GM18858 (cell line): Measurements from ENCODE around the gene ERBB4.
"Not testable (repeated sequence)": the region's sequence is repeated elsewhere in the genome, so short reads cannot be mapped to it uniquely, and the experiment has no call there.

ENCODE experiments used
- ATAC-seq: cut with Tn5 transposase; IDR thresholded peaks from one replicate; pipeline ENCODE4 v1.9.1; 2021; ENCODE audit not compliant: unreplicated experiment

Gene ERBB4

DNA sequence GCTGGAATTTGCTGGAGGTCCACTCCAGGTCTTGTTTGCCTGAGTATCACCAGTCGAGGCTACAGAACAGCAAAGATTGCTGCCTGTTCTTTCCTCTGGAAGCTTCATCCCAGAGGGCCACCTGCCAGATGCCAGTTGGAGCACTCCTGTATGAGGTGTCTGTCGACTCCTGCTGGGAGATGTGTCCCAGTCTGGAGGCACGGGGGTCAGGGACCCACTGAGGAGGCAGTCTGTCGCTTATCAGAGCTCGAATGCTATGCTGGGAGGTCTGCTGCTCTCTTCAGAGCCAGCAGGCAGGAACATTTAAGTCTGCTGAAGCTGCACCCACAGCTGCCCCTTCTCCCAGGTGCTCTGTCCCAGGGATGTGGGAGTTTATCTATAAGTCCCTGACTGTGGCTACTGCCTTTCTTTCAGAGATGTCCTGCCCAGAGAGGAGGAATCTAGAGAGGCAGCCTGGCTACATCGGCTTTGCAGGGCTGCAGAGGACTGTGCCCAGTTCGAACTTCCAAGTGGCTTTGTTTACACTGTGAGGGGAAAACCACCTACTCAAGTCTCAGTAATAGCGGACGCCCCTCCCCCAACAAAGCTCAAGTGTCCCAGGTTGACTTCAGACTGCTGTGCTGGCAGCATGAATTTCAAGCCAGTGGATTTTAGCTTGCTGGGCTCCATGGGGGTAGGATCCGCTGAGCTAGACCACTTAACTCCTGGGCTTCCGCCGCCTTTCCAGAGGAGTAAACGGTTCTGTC, 301.1 kb downstream of the ERBB4 start:
- ATAC-seq, result no peak

DNA sequence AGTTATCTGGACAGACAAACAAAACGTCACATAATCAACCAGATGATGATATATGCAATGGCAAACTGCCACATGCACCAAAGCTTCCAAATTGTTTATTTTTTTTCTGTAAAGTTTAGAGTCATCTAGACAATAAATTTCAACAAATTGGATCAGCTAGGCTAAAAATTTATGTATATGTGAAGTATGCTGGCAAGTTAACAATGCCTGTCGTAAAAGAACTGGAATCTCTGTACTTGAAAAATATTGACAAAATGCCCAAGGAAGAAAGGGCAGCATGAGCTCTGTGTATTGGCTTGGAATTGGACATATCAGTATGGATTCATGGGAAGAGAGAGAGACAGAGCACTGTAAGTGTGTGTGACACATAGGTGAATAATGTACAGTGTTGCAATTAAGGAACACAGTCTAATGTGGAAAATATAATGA, 309.8 kb downstream of the ERBB4 start:
- no peak for ATAC-seq

DNA sequence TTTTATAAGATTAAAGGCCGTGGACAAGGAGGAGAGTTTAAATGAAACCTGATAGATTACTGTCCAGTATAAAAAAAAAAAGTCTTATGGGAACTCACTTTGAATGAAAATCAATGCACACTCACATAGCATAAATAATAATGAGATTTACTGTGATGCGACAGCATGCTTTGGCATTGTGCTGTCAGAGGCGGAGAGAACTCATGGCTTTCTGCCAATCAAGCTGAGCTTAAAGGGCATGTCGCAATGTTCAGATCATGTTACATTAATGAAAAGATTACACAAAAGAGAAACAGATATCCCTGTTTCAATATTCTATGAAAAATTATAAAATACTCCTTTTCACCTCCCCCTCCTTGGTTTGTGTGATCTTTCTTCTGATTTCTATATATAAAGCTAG, 310.8 kb downstream of the ERBB4 start:
- no peak for ATAC-seq

DNA sequence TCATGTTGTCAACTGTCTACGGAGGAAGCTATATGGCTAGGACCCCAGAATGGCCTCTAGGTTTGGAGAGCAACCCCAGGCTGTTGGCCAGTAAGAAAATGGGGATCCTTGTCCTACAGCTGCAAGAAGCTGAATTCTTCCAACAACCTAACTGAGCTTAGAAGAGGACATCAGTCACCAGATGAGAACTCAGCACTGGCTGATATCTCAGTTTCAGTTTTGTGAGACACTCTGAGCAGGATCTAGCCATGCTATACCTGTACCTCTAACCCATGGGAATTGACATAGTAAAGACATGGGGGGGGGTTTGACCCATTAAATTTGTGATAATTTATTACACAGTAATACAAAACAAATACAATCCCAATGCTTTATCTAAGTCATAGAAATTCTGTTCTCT, 312.5 kb downstream of the ERBB4 start:
- no peak for ATAC-seq

DNA sequence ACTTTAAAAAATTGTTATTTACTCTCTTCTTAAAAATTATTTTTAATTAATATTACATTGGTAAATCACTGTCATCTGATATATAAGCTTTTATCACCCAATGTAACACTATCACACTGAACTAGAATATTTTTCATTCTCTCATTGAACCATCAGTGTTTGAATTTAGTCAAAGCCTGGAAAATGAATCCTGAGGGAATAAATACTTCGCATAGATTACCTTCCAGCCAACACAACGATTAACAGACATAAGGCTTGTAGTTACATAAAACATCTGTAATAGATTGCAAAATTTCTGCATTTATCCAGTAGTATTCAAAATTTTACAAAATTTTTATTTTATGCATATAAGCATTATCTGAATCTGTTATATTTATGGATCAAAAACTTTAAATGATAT, 314.9 kb downstream of the ERBB4 start:
- ATAC-seq, result no peak

DNA sequence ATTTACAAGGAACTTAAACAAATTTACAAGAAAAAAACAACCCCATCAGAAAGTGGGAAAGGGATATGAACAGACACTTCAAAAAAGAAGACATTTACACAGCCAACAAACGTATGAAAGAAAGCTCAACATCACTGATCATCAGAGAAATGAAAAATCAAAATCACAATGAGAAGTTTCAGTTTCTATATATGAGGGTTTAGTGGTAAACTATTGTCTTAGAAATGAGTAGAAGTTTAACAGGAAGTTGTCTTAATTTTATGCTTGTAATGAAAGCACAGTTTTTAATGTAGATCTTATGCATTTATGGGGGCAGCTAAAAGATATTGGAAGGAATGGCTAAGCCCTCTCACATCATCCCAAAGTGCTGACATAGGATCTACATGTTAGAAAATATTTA, 325.4 kb downstream of the ERBB4 start:
- peak; percentile 76 for ATAC-seq

DNA sequence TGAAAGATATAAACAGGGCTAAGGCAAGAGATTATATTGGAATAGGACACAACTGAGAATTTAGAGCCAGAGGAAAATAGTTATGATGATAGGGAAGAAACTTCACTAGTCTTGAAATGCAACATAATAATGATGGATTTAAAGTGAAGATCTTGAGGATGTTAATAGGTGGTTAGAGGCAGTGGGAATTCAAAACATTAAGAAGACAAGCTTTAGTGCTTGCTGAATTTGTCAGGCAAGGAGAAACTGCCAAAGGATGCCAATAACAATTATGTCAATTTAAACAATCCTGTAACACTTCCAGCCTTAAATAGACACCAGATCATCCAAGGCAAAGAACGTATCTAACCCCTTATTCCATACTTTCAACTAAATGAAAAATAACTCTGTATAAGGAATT, 330.1 kb downstream of the ERBB4 start:
- no peak for ATAC-seq

DNA sequence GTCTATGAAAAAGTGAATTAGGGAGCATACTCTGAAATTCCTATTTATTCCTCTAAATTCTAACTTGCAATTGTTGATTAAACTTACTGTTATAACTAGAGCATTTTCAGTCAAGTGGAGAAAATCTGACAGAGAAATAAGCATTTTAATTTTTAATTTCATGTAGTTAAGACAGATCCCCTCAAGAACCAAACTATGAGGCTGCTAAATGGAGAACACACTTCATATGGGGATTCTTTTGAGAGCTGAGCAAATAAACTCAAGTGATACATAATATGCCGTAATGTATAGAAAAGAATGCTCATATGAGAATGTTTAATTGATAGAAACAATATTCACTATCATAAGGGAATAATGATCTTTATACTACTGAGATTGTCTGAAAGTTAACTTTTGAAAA, 340.8 kb downstream of the ERBB4 start:
- no peak for ATAC-seq

DNA sequence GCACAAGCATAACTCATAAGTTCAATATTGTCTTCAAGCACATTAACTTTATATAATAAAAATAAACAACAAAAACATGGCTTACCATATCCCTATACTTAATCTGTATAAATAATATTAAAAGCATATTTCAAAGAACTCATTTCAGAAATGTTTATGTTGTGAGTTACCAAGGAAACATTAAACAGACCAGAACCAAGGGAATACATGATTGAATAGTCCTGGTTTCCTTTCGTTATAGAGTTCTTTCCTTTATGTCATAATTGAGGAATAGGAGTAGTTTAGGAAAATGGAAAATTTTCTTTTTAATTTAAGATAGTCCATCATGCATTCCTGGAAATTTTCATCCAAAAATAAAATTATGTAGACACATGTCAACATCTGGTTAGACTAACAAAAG, 343.0 kb downstream of the ERBB4 start:
- no peak for ATAC-seq

DNA sequence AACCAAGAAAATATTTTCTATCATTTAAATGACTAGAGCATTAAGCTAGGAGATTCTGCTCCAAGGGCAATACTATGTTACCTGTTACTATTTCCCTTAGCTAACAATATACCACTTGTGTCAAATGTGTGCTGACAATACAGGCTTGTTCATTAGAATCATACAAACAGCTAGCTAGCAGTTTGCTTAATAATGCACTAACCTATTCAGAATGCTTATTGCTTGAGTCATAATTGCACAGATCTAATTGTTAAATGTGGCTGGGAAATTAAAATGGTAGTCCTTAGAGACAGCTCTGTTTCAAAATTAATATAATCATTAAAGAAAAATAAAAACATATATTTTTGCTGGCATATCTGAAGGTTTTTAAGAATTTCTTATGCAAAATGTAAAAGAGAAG, 344.2 kb downstream of the ERBB4 start:
- no peak for ATAC-seq

DNA sequence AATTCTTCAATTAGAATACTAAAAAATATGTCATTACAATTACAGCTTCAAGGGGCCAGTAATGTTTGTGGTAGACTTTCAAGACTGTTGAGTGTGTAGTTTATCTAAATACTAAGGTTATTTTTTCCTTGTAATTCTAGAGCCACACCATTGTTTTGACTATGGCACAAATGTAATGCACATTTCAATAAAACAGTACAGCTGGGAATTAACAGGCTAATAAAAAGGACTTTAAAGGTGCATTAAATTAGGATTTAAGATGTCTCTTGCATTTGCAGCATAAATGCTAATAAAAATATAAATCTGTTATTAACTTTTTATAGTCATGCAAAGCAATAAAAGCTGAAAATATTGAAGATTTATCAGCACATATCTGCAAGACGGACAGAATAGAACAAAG, 344.8 kb downstream of the ERBB4 start:
- ATAC-seq, result no peak

DNA sequence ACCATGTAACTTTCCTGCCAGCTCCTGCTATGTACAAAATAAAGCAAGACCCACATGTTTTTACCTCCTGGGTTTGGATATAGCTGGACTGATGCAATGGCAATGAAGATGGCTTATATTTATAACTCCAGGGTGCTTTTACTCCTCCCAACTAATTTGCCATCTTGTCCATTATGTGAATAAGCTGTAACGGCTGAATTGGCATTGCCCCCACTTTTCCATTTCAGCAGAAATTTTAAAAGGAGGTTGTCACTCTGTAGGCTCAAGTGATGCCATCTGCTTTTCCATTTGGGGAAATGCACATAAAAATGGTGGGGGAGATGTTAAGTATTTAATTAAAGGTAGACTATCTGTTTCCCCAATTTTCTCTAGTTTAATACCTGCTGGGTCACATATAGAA, 345.5 kb downstream of the ERBB4 start:
- ATAC-seq, result no peak

DNA sequence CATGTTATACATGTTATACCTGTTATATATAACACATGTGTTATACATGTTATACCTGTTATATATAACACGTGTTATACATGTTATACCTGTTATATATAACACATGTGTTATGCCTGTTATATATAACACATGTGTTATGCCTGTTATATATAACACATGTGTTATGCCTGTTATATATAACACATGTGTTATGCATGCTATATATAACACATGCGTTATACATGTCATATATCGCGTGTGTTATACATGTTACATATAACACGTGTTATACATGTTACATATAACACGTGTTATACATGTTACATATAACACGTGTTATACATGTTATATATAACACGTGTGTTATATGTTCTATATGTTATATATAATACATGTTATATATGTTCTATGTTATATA, 347.2 kb downstream of the ERBB4 start:
- not testable (repeated sequence) for ATAC-seq

DNA sequence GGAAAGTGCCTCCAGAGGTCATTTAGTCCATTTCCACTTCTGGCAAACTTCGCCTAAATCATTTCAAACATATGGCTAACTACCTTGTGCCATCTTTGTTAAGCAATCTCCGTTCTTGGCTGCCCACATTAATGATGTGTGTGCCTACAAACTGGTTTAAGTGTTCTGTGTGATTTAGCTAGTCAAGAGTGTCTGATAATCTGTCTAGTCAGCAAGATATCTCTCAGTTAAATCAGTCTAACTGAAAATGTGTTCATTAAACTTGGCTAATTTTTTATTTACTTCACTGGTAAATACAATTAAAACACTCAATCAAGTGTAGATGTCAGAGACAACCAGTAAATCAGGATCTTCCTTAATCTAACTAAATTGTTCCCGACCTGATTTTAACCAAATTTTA, 352.4 kb downstream of the ERBB4 start:
- no peak for ATAC-seq

DNA sequence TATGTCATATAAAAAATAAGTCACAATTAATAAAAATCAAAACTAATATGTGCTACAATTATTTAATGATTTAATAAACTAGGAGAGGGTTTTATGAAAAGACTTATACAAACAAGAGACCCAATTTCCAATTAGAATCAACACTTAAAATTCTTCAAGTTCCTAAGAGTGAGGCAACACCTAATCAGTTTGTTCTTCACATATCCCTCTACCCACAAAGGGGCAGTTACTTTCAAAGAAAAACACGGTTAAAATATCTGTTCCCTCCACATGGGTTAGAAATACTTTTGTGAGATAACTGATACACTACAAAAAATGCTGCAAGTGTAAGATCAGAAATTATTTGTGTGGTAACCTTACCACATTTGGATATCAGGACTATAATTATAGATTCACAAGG, 357.0 kb downstream of the ERBB4 start:
- ATAC-seq, result no peak

DNA sequence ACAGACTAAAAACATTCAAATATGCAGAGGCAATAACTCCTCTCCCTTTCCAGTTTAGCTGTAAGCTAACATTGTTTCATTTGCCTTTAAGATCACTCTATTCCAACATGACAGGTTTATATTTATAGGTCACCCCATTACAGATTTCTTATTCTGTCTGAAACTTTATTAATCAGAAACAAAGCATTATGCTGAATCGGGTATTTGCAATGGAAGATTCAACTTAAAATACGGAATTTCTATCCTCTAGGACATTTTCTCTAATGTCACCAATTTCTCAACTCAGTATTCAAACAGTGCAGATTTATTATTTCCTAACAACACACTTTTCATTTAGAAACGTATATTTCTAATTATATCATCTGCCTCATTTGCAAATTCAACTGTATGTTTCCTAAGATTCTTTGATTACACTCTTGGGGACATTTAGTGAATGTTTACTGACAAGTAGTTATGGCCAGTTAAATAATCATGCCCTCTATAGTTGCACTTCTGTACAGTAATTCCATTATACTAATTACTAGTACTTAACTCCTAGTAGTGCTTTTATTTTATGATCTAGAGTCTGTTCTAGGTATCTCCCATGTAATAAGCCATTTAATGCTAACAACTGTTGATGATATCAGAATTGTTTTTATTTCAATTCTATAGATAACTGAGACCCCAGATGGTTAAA, 358.1 kb downstream of the ERBB4 start:
- no peak for ATAC-seq

DNA sequence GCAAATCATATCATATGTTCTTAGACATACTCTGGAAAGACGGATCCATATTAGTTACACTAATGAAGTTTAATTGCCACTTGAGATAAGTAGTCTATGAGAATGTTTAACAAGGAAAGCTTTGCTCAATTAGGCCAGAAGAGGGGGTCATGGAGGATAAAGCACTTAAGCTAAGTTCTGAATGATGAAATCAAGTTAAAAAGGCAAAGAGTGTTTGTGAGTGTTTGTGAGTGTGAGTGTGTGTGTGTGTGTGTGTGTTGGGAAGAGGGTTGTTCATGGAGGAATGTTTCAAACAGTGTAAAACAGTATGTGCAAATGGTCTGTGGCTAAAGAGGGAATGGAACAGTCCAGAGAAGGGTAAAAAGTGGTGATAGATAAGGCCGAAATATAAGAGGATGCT, 360.9 kb downstream of the ERBB4 start:
- ATAC-seq, result no peak

DNA sequence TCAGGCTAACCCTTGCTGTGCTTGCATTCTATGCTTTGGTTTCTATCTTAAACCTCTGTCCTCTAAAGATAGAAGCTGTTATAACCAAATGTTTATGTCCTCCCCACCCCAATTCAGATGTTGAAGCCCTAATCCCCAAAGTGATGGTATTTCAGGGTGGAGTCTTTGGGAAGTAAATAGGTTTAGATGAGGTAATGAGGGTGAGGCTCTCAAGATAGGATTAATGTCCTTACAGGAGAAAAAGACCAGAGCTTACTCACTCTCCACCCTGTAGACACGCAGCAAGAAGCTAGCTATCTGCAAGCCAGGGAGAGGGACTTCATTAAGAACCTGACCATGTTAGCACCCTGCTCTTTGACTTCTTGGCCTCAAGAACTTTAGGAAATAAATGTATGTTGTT, 362.5 kb downstream of the ERBB4 start:
- no peak for ATAC-seq

DNA sequence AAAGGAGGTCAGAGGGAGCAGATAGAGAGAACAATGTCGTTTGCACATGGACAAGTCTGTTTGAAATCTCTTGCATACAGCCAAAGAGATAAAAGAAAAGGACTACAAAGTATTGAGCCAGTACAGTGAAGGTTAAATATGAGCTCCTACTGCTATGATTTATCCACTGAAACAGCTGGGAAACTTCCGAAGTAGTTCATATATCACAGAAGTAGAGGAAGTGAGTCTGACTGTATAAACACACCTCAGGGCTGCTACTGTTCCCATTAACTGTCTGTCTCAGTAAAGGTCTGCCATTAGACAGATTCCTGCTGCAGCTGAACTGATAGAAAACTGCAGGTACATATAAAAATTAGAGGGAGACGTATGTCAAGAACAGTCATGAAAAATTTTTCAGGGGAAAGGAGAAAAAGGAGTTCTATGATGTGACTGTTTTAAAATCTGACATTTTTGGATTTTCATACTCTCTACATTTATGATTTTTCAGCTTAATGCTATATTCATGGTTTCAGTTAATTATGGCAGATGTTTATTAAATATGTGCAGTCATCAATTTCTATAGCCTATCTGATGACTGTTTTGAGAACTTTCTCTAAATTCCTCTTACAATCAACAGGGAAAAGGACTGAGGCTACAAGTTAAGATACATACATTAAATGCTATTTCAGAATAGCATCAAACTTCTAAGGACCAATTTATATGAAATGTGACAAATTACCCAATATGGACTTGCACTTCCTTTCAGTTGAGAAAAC, 364.7 kb downstream of the ERBB4 start:
- no peak for ATAC-seq

DNA sequence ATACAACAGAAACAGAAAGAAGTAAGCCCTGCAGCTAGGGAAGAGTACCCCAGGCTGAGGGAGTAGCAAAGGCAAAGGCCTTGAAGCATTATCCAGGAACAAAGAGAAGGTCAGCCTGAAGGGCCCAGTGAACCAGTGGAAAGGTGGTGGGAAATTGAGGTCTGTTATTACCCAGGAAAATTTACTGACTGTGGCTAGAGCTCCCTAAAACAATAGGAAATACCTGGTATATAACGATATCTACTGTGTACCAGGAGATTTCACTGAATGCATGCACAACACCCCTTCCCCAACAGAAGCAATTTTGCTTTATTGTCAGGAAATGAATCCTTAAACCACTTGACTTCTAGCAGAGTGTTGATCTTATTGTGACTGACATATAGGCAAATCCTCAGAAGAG, 365.3 kb downstream of the ERBB4 start:
- no peak for ATAC-seq

DNA sequence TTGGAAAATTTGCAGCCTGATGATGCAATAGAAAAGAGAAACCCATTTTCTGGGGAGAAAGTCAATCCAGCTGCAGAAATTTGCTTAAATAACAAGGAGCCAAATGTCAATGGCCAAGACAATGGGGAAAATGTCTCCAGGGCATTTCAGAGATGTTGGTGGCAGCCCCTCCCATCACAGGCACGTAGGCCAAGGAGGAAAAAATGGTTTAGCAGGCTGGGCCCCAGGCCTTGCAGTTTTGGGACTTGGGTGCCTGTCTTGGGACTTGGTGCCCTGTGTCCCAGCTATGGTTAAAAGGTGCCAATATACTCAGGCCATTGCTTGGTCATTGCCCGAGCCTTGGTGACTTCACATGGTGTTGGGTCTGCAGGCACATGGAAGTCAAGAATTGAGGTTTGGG, 368.2 kb downstream of the ERBB4 start:
- no peak for ATAC-seq

DNA sequence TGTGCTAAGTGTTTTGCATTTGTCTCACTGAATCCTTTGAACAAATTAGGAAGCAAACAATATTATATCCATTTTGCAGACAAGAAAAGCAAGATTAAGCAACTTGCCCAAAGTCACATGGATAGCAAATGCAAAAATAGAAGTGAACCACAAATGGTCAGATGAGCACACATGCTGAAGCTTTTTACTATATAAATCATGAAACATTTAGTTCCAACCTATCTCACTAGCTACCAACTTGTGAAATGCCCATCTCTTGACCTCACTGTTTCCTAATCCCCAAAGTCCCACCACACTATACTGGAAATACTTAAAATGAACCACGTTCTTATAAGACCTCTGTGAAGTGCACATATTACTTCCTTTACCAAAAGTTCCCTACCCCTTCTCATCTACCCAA, 380.5 kb downstream of the ERBB4 start:
- ATAC-seq, result no peak
